Hematopoietic multipotent progenitor cell treated with erythropoietin and hydrocortisone succinate and interleukin-3 and kit ligand, for 15 days (in vitro differentiated cells): Measurements from ENCODE around the gene ZIC4.

ENCODE experiments used
- DNase-seq: peaks from one replicate; pipeline ENCODE4 v3.0.0-alpha.2; 2015; ENCODE audit warnings: low spot score

Gene ZIC4

DNA sequence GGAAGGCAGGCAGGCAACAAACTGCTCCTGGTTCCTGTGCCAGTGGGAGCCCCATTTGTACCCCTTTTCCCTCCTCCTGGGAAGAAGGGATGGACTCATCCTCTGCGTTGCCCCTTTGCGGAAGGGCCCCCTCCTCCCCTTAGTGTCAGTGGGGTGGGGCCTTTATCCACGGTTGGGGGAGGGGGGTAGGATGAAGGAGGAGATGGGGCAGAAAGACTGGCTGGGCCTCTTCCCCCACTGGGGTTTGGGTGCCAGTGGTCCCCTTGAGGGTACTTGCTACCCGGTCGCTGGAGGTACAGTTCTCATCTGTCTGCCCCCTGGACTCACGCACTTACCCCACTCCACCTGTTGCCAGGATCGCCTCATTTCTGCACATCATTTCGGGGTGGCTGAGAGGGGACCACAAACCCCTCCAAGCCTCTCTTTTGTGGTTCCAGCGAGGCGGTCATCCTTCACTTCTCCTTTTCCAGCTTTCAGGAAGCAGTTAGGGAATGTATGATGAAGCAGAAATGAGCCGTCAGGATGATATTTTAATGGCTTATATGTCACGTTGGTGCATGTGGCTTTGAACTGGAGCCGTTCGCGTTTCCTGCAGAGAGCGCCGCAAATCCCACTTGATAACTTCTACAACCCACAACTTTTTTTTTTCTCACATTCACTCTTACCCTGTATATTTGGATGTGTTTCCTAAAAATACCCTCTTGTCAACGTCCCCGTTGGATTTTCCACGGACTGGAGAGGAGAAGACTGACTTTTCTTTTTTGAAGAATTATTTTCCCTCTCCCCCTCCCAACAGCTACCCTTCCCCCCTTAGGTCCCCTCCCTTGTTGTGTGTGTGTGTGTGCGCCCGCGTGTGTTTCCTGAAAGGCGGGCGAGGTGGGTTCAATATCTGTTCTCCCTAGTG, at the start of gene ZIC4:
TSS of gene ZIC4 (minus strand) at position 516 of the 904 bp plus-strand sequence. CDS start 3,746 bp downstream, outside the sequence.
- no peak for DNase-seq

DNA sequence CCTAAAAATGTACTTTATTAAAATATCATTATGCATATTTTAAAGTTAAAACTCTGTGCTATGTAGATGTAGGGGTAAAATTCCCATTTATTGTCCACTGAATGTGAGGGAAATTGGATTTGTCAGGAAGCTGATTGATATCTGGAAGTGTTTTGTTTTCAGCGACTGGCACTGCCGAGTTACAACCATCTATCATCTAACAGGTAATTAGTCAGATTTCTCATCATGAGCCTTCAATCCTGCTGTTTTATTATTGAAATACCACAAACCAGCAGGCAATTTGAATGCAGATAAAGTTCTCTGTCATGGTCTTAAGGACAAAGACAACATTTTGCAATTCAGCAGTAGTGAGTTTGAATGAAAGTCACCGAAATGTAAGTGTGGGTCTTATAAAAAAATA, 43.3 kb upstream of the ZIC4 start:
- DNase-seq: no peak

DNA sequence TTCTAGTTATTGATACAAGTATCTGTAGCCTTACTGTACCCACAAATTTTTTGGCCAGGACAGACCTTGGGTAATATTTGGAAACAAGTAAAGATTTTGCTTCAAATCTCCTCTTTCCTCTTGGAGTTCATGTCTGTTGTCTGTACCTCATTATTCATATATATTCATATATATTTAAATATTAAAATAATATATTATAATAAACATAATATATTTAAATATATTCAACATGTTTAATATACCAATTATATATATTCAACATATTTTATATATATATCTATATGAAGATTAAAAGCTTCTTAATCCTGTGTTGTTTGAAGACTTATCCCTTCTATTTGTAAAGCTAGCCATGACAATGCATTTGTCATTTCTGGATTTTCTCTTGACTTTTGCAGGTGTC, 40.9 kb upstream of the ZIC4 start:
- DNase-seq: no peak

GRCh38 chr3:147431751-147432150, 25.4 kb upstream of the ZIC4 start:
- DNase-seq: no peak

DNA sequence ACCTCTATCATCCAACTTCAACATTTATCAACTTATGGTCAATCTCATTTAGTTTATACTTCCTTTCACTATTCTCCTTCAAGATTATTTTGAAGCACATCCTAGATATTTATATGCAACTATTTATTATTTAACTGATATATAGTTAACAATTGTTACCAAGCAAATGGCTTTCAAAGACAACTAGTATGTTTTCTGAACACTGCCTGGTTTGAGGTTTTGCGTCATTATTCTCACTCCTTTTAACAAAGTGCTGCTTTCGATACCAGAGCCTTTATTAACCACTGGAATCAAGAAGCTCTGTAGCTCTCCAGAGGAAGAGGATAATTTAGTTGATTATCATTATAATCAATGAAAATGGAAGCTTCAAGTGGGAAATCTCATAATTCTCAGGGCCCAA, 22.4 kb upstream of the ZIC4 start:
- DNase-seq: no peak

DNA sequence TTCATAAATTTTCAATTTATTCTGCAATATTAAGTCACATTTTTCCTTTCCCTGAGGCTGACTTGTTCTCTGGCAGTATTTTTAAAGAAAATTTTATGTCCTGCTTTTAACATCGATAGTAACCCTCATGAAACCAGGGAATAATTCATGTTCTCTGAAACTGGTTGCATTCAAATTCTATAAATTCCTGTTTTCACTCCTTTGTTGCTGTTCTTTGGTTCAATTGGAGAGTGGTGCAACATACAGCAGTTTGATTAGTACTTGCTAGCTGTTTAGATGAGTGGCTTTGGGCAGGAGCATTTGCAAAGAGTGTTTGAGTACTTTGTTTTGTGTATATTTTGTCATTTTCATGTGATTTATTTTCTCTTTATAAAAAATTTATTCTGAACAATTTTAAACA, 22.0 kb upstream of the ZIC4 start:
- DNase-seq: no peak

DNA sequence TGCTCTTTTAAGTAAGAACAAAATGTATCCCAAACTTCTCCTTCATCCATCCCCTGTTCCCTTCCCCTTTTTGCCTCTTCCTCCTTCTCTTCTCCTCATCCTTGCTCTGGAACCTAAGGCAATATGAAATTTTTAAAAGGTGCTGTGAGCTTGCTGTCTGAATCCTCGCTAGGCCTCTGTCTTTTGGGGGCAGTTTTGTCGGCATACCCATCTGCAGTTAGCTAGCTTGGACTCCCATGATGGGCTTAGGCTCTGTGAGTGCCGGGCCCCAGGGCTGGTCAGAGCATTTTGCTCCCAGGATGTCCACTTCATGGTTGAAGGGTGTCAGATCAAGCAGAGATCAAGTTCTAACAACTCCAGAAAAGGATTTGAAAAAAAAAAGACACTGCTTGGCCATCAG, 21.4 kb upstream of the ZIC4 start:
- DNase-seq: no peak

- DNase-seq: no peak
Observed at GRCh38 chr3:147426931-147427330, 20.6 kb upstream of the ZIC4 start.

- no peak for DNase-seq
Observed at GRCh38 chr3:147425388-147425850, 19.1 kb upstream of the ZIC4 start.

DNA sequence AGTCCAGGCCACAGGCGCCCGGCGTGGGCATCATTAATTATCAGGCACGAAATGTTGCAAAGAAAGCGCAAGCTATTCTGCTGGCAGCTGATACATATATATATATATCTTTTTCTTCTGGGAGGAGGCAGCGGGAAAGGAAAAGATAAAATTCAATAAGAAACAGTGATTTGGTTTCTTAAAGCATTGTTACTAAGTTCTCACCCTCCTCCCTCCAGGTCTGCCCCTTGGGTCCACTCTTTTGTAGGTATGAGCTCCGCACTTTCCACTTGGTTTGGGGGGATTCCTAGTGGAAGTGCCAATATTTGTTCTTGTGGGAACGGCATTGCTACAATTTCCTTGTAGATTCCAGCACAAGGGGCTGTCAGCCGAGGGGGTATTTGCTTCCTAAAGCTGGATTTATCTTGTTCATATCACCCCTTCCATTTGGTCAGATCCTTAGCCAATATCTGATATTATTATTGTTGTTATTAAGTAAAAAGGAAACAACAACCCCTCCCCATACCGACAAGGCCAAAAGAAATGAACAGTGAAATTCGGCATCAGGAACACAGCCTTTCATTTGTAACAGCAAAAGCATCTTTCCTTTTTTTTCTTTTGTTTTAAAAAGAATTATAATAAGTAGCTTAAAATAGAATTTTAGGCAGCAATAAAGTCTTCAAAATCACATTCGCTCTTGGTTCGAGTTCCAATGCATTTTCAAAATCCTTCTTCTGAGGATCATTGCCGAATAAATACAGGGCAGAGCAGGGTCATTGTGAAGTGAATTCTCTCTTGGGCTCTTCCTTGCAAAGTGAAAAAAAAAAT, 18.4 kb upstream of the ZIC4 start:
- DNase-seq: no peak

- no peak for DNase-seq
Observed at GRCh38 chr3:147423798-147424580, 17.6 kb upstream of the ZIC4 start.

DNA sequence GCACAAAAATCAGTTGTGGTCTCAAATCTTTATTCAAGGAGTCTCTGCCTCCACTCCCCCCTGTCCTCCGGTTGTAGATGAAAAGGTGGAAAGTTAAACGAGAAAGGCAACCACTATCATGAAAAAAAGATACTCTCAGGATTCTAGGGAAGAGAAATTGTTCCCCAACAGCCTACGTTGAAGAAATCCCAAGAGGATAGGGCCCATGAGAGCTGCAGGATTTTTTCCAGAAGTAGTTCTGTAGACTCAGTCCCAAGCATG, 17.1 kb upstream of the ZIC4 start:
- DNase-seq: no peak

DNA sequence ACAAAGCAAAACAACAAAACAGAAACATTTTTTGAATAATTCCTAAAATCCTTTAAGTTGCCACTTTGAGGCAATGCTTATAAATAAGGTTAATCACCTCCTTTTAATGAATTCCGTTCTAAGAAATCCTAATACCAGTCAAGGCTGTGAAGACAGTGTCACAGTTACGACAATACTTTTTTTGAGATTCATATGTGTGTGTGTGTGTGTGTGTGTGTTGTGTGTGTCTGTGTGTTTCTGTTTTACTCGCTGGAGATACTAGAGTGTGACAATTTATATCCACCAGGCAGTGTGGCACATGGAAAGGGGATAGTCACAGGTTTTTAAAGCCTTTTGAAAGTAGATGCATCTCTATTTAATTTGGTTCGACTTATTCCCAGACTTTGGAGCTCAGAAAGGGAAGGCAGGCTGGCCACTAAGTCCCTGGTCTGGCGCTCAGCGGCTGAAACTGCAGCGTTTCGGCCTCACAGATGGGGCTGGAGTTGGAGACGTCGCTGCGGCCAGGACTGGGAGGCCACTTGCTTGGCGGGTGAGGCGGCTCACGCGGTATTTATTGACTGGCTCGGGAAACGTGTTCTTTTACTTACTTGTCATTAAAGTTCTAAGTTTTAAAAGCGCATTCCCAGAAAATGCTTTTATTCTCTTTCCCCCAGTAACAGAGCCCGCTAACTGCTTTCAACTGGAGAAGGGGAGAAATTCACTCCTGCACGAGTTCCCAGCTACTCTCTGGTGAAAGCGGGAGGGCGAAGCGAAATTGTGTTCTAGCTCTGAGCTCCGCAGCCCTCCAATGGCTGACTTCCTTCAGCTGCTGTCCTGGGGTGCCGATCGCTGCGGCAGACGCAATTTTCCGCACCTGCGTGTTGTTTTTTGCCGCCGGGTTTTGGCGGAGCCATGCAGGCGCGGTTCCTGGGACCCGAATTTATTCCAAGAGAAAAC, 16.5 kb upstream of the ZIC4 start:
- DNase-seq: no peak

GRCh38 chr3:147422196-147422595, 15.9 kb upstream of the ZIC4 start:
- DNase-seq: no peak

DNA sequence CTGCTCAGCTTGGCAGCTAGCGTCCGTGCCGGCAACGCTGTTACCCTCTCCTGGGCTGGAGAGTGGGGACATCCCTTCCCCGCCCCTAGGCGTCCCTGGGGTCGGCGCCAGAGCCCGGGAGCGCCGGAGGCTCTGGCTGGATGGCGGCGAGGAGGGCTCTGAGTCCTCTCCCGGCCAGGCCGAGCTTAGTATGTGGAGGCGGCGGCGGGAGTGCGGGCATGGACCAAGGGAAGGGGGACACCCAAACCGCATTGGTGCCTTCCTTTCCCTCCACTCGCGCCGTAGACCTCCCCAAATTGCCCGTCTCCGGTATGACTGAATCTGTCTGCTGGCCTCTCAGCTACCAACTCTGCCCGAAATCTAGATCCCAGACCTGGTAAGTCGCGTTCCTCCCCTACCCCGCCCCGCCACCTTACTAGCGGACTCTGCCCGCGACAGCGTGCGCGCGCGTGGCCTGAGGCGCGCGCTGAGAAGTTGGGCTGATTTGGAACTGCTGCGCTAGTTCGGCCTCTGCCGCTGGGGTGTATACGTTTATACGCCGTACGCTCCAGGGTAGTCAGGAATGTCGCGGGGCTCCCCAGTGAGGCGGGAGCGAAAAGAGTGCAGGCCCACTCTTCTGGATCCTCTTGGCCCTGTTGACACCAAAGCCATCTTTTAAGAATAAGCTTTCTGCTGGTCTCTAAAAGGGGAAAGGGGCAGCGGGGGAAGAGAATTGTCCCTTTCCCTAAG, 15.0 kb upstream of the ZIC4 start:
- no peak for DNase-seq

DNA sequence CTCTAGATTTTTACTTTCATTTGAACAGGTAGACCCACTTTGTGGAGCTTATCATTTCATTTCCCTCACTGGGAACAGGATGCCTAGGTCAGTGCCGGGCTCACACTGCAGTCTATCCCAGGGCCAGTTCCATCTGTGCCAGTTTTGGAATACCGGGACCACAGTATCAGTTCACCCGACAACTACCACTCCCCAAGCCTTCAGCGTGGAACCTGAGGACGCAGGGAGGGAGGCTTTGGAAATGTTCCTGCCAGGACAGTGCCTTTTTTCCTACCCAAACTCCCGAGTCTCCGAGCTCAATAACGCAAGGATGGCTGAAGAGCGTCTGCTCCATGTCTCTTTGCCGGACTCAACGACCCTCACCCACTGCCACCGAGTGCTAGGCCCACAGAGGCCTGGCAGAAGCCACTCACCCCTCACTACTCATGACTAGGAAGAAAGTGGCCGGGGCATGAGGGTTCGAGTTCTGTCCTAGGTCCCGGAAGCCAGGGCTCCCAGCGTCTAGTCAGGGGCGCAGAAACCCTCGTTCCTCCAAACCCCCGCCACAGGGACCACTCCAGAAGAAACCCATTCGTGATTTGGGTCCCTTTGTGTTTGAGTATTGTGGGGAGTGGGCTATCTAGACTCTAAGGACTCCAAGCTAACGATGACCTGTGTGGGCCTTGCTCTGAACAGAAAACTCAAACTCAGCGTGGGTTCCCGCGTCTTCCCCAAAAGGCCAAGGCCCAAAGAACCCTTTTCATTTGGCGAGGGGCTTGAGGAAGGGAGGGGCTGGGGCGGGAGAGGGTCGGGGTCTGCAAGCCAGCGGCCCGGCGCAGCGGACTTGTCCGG, 14.2 kb upstream of the ZIC4 start:
- DNase-seq: no peak

DNA sequence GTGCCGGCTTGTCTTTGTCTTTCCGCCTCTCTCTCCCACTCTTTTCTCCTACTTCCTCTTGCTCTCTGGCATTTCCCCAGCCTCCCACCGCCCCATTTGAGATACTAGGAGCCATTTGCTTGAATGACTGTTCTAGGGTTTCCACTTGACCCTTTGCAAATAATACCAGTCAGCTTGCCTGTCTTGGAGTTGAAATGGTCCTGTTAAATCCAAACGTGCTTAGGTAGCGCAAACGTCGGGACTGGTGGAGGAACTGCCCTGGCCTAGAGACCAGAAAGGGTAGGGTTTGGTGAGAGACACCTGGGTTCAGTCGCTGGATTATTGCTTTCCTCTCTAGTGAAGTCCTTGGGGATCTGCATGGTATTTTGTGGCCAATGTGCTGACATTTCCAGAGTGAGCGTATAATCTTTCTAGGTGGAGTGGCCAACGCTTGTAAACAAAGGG, 13.5 kb upstream of the ZIC4 start:
- no peak for DNase-seq

DNA sequence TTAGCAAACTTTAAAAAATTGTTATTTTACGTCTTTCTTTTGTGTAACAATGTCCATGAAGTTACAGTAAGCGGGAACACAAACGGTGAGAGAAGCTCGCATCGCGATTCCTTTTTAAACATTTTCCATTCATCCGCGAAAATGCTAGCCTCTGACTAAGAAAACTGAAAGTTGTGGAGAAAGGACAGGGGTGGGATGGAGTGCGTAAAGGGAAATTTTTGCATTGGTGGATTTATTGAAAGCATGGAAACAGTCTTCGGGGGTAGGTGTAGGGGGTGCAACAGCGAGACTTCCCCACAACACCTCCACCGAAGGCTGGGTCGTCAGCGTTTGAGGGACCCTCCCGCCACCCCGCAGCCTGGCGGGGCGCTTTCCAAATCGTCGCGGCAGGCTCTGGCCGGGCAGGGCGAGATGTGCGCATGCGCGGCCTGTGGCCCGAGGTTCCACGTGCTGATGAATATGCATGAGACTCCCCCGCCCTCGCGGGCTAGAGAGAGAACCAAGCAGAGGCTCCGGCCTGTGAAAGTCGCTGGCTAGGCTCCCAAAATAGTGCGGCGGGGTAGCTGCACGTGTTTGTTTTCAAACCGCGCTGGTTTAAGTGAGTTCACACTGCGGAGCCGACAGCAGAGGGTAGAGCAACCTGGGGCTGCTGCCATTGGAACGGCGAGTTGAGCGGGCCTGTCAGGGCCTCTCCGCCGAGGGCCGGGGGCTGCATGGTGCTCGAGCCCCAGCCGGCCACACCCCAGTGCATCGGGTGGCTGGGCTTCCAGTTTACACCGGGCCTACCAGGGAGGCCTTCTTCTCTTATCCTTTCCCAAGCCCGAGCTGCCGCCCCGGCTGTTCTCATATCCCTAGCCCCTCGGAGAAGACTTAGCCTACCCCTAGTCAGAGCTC, 12.7 kb upstream of the ZIC4 start:
- no peak for DNase-seq

DNA sequence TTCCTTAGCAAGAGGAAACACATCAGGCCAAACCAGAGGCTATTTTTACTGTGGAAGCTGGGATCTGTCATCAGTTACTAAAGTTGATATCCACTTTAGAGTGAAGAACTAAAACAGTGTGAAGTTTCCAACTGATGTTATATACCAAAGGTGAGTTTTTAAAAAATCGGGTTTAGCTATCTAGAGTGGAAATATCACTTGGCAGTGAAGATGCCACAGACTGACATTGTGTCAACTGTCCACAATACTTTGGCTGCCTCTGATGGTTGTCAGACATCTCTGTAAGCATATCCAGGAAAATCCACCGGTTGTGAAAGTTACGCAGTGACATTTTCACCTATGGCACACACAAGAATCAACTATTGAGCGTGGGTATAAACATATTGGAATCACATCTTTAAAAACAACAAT, 12.0 kb upstream of the ZIC4 start:
- DNase-seq: no peak
